Hepatocyte (in vitro differentiated cells): ENCODE measurements around the gene GRIN3A. TPM values are rescaled to one million over a fixed set of nuclear protein-coding genes. Genes with fewer than 3 reads are reported as not detected.

Source experiments
- DNase-seq: peaks from one replicate; pipeline ENCODE4 v3.0.0-alpha.2; 2016; ENCODE audit warnings: low spot score
- H2AFZ ChIP-seq: fragments of 200-600 bp; sonication (generic); 2 replicates; pipeline ENCODE4 v1.6.0; 2016; ENCODE audit warnings: antibody characterized with exemption, mild to moderate bottlenecking
- H3K27ac ChIP-seq: fragments of 200-600 bp; sonication (generic); 2 replicates; pipeline ENCODE4 v1.5.1; 2016; ENCODE audit warnings: mild to moderate bottlenecking
- H3K27me3 ChIP-seq: fragments of 200-600 bp; sonication (generic); 2 replicates; pipeline ENCODE4 v1.6.1; 2016
- H3K36me3 ChIP-seq: fragments of 200-600 bp; sonication (generic); replicated peaks from 2 replicates; pipeline ENCODE4 v1.5.1; 2016; ENCODE audit warnings: low read depth; ENCODE audit not compliant: insufficient read depth
- H3K4me1 ChIP-seq: fragments of 200-600 bp; sonication (generic); 2 replicates; pipeline ENCODE4 v1.5.1; 2016; ENCODE audit warnings: mild to moderate bottlenecking, moderate library complexity; ENCODE audit not compliant: insufficient read depth
- H3K4me2 ChIP-seq: fragments of 200-600 bp; sonication (generic); 2 replicates; pipeline ENCODE4 v1.6.0; 2016
- H3K4me3 ChIP-seq: fragments of 200-600 bp; sonication (generic); 2 replicates; pipeline ENCODE4 v1.5.1; 2016; ENCODE audit warnings: mild to moderate bottlenecking
- H3K79me2 ChIP-seq: fragments of 200-600 bp; sonication (generic); 2 replicates; pipeline ENCODE4 v1.6.0; 2017; ENCODE audit warnings: mild to moderate bottlenecking
- H3K9me2 ChIP-seq: fragments of 200-600 bp; sonication (generic); replicated peaks from 2 replicates; pipeline ENCODE4 v1.6.0; 2017; ENCODE audit warnings: mild to moderate bottlenecking; ENCODE audit not compliant: insufficient read depth
- H3K9me3 ChIP-seq: fragments of 200-600 bp; sonication (generic); 2 replicates; pipeline ENCODE4 v1.5.1; 2016; ENCODE audit warnings: low read depth, mild to moderate bottlenecking
- H4K20me1 ChIP-seq: fragments of 200-600 bp; sonication (generic); 2 replicates; pipeline ENCODE4 v1.6.0; 2016; ENCODE audit warnings: mild to moderate bottlenecking; ENCODE audit not compliant: insufficient read depth, poor library complexity, severe bottlenecking
- CTCF ChIP-seq: fragments of 200-600 bp; sonication (generic); IDR thresholded peaks from 2 replicates; pipeline ENCODE4 v1.5.1; 2016; ENCODE audit warnings: antibody characterized with exemption, mild to moderate bottlenecking; ENCODE audit not compliant: poor library complexity
- EZH2 ChIP-seq: fragments of 200-600 bp; sonication (generic); IDR thresholded peaks from 2 replicates; pipeline ENCODE4 v1.6.1; 2016; ENCODE audit warnings: antibody characterized with exemption, mild to moderate bottlenecking, borderline replicate concordance
- EZH2phosphoT487 ChIP-seq: fragments of 200-600 bp; sonication (generic); IDR thresholded peaks from one replicate; pipeline ENCODE4 v1.6.1; 2018; ENCODE audit warnings: antibody characterized with exemption, mild to moderate bottlenecking, low read depth, moderate library complexity; ENCODE audit not compliant: unreplicated experiment, severe bottlenecking
- WGBS: methylation state at CpG from one replicate; pipeline ENCODE4 v1.1.6; 2016; ENCODE audit warnings: low lambda C conversion rate; ENCODE audit errors: missing lambda C conversion rate; 5-methylcytosine and 5-hydroxymethylcytosine counted together
- polyA plus RNA-seq: library from polyadenylated mRNA; unstranded; fragments of >200 nt; fragmentation: Nextera tagmentation; extraction: Ambion mirVana; gene quantifications from 2 replicates; pipeline ENCODE4 v1.2.1, GENCODE V29; 2016
- total RNA-seq: library from RNA; depleted of rRNA; stranded (reverse); fragments of >200 nt; gene quantifications from 2 replicates; pipeline ENCODE4 v1.2.3, GENCODE V29; 2014

Gene GRIN3A
- total and polyA plus RNA-seq, 2 experiments from 2014 or later: 0.10 TPM; not detected in 1

GRCh38 chr9:101673642-101674041, 64.8 kb downstream of the GRIN3A start:
- Histone ChIP-seq H3K9me3 (no peaks in the 10 kb centered on the region), H3K4me1 (no peaks in the 10 kb centered on the region), H3K9me2 (no peaks in the 10 kb centered on the region), H3K36me3 (no peaks in the 10 kb centered on the region), H3K79me2 (no peaks in the 10 kb centered on the region), H3K27me3 (no peaks in the 10 kb centered on the region), H2AFZ (no peak overlapping the region), H3K27ac (no peak overlapping the region), H3K4me2 (no peak overlapping the region), H4K20me1 (no peaks in the 10 kb centered on the region), H3K4me3 (no peak overlapping the region)
- peak; percentile 60 for DNase-seq
- no peak for TF ChIP-seq CTCF
- TF ChIP-seq EZH2: no peak
- TF ChIP-seq EZH2phosphoT487: no peak
- WGBS: 75% methylated on average over 2 of the region's 2 CpGs

GRCh38 chr9:101671567-101671966, 66.9 kb downstream of the GRIN3A start:
- H3K4me2 ChIP-seq: no peak overlapping the region
- TF ChIP-seq EZH2: no peak
- no peak for TF ChIP-seq CTCF
- no peak for TF ChIP-seq EZH2phosphoT487
- H4K20me1 ChIP-seq: no peaks in the 10 kb centered on the region
- no peaks in the 10 kb centered on the region for H3K79me2 ChIP-seq
- DNase-seq: no peak
- 67% methylated on average over 1 of the region's 1 CpG for WGBS
- H2AFZ ChIP-seq: no peak overlapping the region
- no peak overlapping the region for H3K4me3 ChIP-seq
- no peaks in the 10 kb centered on the region for H3K4me1 ChIP-seq
- no peaks in the 10 kb centered on the region for H3K9me2 ChIP-seq
- H3K27ac ChIP-seq: no peak overlapping the region
- no peaks in the 10 kb centered on the region for H3K9me3 ChIP-seq
- no peaks in the 10 kb centered on the region for H3K27me3 ChIP-seq
- no peaks in the 10 kb centered on the region for H3K36me3 ChIP-seq

- TF ChIP-seq EZH2: no peak
- no peak for TF ChIP-seq EZH2phosphoT487
- no peak for TF ChIP-seq CTCF
- Histone ChIP-seq H3K9me2 (no peaks in the 10 kb centered on the region), H3K4me2 (no peak overlapping the region), H3K4me1 (no peaks in the 10 kb centered on the region), H3K9me3 (no peaks in the 10 kb centered on the region), H3K27me3 (no peaks in the 10 kb centered on the region), H2AFZ (no peak overlapping the region), H3K36me3 (no peaks in the 10 kb centered on the region), H3K27ac (no peak overlapping the region), H3K79me2 (no peaks in the 10 kb centered on the region), H3K4me3 (no peak overlapping the region), H4K20me1 (no peaks in the 10 kb centered on the region)
- no peak for DNase-seq
Measured at GRCh38 chr9:101668421-101668820, 70.0 kb downstream of the GRIN3A start.

- no peaks in the 10 kb centered on the region for H3K79me2 ChIP-seq
- no peak overlapping the region for H3K4me2 ChIP-seq
- H3K27ac ChIP-seq: no peak overlapping the region
- H2AFZ ChIP-seq: no peak overlapping the region
- no peaks in the 10 kb centered on the region for H3K36me3 ChIP-seq
- no peaks in the 10 kb centered on the region for H3K27me3 ChIP-seq
- no peak for TF ChIP-seq CTCF
- no peak for TF ChIP-seq EZH2
- TF ChIP-seq EZH2phosphoT487: no peak
- no peak overlapping the region for H3K4me3 ChIP-seq
- no peaks in the 10 kb centered on the region for H3K9me2 ChIP-seq
- H4K20me1 ChIP-seq: no peaks in the 10 kb centered on the region
- no peak for DNase-seq
- 87% methylated on average over 2 of the region's 2 CpGs for WGBS
- no peaks in the 10 kb centered on the region for H3K9me3 ChIP-seq
- H3K4me1 ChIP-seq: no peaks in the 10 kb centered on the region
Measured at GRCh38 chr9:101664453-101664852, 74.0 kb downstream of the GRIN3A start.
